HepG2 (cell line): ENCODE data around the gene BCAS1. TPM values are rescaled to one million over a fixed set of nuclear protein-coding genes. Genes with fewer than 3 reads are reported as not detected.
A peak's percentile ranks its signal among the peaks of the same experiment; 100 is the strongest.

Experiments used
- HDAC2 ChIP-seq: sonication (generic); formaldehyde crosslinking; IDR thresholded peaks from 2 replicates; pipeline ENCODE4 v1.4.0; 2020; ENCODE audit warnings: missing genetic modification reagents
- NFIC ChIP-seq: IDR thresholded peaks from 2 replicates; pipeline ENCODE4 v1.6.1; 2012; ENCODE audit warnings: mild to moderate bottlenecking, low read length, inconsistent platforms
- NFKB2 ChIP-seq: sonication (generic); formaldehyde crosslinking; IDR thresholded peaks from 2 replicates; pipeline ENCODE4 v1.4.0; 2020; ENCODE audit warnings: missing genetic modification reagents, borderline replicate concordance
- POLR2A ChIP-seq, 2 experiments: IDR thresholded peaks; 2 replicates each; pipeline ENCODE4 v1.6.1; 2011; ENCODE audit warnings: low read depth in 2 of 2, low read length in 2 of 2, mild to moderate bottlenecking in 1 of 2, moderate library complexity in 1 of 2; ENCODE audit not compliant: insufficient read depth in 1 of 2
- RAD21 ChIP-seq: fragments of 450-650 bp; formaldehyde crosslinking; IDR thresholded peaks from 2 replicates; pipeline ENCODE4 v1.5.0; 2020; ENCODE audit warnings: mild to moderate bottlenecking
- SMAD9 ChIP-seq: sonication (generic); formaldehyde crosslinking; IDR thresholded peaks from 2 replicates; pipeline ENCODE4 v1.5.1; 2020; ENCODE audit warnings: mild to moderate bottlenecking, missing genetic modification reagents
- TOE1 ChIP-seq: sonication (generic); formaldehyde crosslinking; IDR thresholded peaks from 2 replicates; pipeline ENCODE4 v1.4.0; 2020; ENCODE audit warnings: mild to moderate bottlenecking, missing genetic modification reagents
- ZFP36 ChIP-seq: fragments of 150-350 bp; IDR thresholded peaks from 2 replicates; pipeline ENCODE4 v1.6.1; 2018; ENCODE audit warnings: borderline replicate concordance, low read length, low read depth; ENCODE audit not compliant: partially characterized antibody
- ZNF274 ChIP-seq: sonication (generic); formaldehyde crosslinking; IDR thresholded peaks from 2 replicates; pipeline ENCODE4 v1.5.1; 2020; ENCODE audit warnings: mild to moderate bottlenecking, missing genetic modification reagents
- ZNF44 ChIP-seq: sonication (generic); formaldehyde crosslinking; IDR thresholded peaks from 2 replicates; pipeline ENCODE4 v1.5.1; 2020; ENCODE audit warnings: mild to moderate bottlenecking, missing genetic modification reagents
- ZNF501 ChIP-seq: sonication (generic); formaldehyde crosslinking; IDR thresholded peaks from 2 replicates; pipeline ENCODE4 v1.5.1; 2020; ENCODE audit warnings: mild to moderate bottlenecking, moderate library complexity, missing genetic modification reagents
- ZNF737 ChIP-seq: sonication (generic); formaldehyde crosslinking; IDR thresholded peaks from 2 replicates; pipeline ENCODE4 v1.5.0; 2020; ENCODE audit warnings: missing genetic modification reagents, mild to moderate bottlenecking, borderline replicate concordance
- ZNF761 ChIP-seq: sonication (generic); formaldehyde crosslinking; conservative IDR thresholded peaks from 2 replicates; pipeline ENCODE4 v1.4.0; 2020; ENCODE audit warnings: mild to moderate bottlenecking, missing genetic modification reagents
- ZNF766 ChIP-seq: sonication (generic); formaldehyde crosslinking; IDR thresholded peaks from 2 replicates; pipeline ENCODE4 v1.5.0; 2020; ENCODE audit warnings: missing genetic modification reagents, borderline replicate concordance
- ZSCAN25 ChIP-seq: sonication (generic); formaldehyde crosslinking; IDR thresholded peaks from 2 replicates; pipeline ENCODE4 v1.8.0; 2022; ENCODE audit warnings: mild to moderate bottlenecking, missing genetic modification reagents
- polyA plus RNA-seq, 8 experiments: library from polyadenylated mRNA; depleted of rRNA in 3 of 8; stranded (reverse) in 7 of 8; unstranded in 1 of 8; fragments of >200 nt; fragmentation: Illumina TruSeq in 4 of 8; extraction: Trizol in 4 of 8; gene quantifications; 2 replicates each; pipeline versions ENCODE4 v1.2.1 to v1.2.3, GENCODE V29; 2011 to 2016; ENCODE audit warnings: low read depth in 4 of 8, missing spikeins in 1 of 8, mixed read lengths in 1 of 8; ENCODE audit not compliant: insufficient read depth in 1 of 8
- total RNA-seq, 5 experiments: library from RNA; depleted of rRNA; stranded (reverse); fragments of >200 nt; fragmentation: Illumina TruSeq; extraction: Trizol; gene quantifications; 2 replicates each; pipeline ENCODE4 v1.2.3, GENCODE V29; 2016; ENCODE audit warnings: low read depth in 1 of 5
- TF ChIP-seq, protein P1 (sequence below): IDR thresholded peaks from 2 replicates; pipeline ENCODE4 v1.6.1; 2016; ENCODE audit warnings: missing compliant biosample characterization, missing genetic modification reagents, borderline replicate concordance
- TF ChIP-seq, protein P2 (sequence below): IDR thresholded peaks from 2 replicates; pipeline ENCODE4 v1.6.1; 2012; ENCODE audit warnings: low read length, improper control_type of control experiment
- TF ChIP-seq, protein P3 (sequence below): sonication (generic); formaldehyde crosslinking; IDR thresholded peaks from 2 replicates; pipeline ENCODE4 v1.4.0; 2020; ENCODE audit warnings: missing genetic modification reagents, mild to moderate bottlenecking, borderline replicate concordance
- TF ChIP-seq, protein P4 (sequence below), 2 experiments: sonication (generic) in 1 of 2; formaldehyde crosslinking in 1 of 2; IDR thresholded peaks; 2 replicates each; pipeline versions ENCODE4 v1.4.0 to v1.6.1; 2018 to 2020; ENCODE audit warnings: missing genetic modification reagents in 2 of 2, borderline replicate concordance in 1 of 2, low read depth in 1 of 2, mild to moderate bottlenecking in 1 of 2, missing biosample characterization in 1 of 2

The BCAS1 gene
- total and polyA plus RNA-seq, 2 of the 13 experiments (the other 11 are each of a cell fraction or from before 2014, with no cell fraction given) = 0.55 to 0.91 TPM

DNA sequence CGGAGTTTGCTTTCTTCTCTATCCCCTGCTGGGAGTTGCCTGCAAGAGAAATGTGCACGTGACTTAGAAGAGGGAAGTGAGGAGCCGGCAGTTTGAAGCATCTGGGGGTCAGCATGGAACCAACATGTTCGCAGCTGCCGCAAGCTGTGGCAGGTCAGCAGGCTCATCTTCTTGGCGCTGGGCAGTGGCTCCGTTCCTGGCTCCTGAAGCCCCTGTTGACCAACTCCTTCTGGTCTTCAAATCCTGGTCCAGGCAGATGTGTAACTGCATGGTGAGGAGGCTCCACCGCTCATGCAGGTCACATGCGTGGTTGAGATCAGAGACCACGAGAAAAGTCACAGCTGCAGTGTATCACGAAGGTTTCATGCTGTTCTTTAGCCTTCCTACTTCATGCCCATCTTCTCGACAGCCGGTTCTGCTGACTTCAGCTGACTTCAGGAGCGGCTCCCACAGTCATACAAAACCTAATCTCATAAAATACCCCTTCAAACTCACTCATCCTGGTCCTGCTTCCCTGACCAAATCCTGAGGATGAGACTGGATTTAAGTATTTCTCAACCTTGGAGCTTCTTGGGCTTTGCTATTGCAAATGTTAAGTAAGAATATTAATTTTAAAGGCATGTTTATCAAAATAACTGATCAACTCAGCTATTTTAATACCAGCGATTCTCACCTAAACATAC, 44.9 kb upstream of the BCAS1 start (continued):
- 0 out of 2 replicates have a peak, but pooled peaks have one; percentile 59 for TF ChIP-seq ZNF737 (CRISPR knock-in tag)
- 0 out of 2 replicates have a peak, but pooled peaks have one; percentile 17 for TF ChIP-seq RAD21 (CRISPR knock-in tag)
- no peak for TF ChIP-seq NFIC
- peak; percentile 90; the same call in 1 of the 2 replicates for TF ChIP-seq SMAD9
- peak; percentile 74; the same call in 1 of the 2 replicates for TF ChIP-seq ZNF274 (CRISPR knock-in tag)
- 0 out of 2 replicates have a peak, but pooled peaks have one; percentile 35 for TF ChIP-seq TOE1 (CRISPR knock-in tag)
- TF ChIP-seq, protein P1, sequence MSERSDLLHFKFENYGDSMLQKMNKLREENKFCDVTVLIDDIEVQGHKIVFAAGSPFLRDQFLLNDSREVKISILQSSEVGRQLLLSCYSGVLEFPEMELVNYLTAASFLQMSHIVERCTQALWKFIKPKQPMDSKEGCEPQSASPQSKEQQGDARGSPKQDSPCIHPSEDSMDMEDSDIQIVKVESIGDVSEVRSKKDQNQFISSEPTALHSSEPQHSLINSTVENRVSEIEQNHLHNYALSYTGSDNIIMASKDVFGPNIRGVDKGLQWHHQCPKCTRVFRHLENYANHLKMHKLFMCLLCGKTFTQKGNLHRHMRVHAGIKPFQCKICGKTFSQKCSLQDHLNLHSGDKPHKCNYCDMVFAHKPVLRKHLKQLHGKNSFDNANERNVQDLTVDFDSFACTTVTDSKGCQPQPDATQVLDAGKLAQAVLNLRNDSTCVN = peak; percentile 62; the same call in 1 of the 2 replicates
- TF ChIP-seq, protein P2, sequence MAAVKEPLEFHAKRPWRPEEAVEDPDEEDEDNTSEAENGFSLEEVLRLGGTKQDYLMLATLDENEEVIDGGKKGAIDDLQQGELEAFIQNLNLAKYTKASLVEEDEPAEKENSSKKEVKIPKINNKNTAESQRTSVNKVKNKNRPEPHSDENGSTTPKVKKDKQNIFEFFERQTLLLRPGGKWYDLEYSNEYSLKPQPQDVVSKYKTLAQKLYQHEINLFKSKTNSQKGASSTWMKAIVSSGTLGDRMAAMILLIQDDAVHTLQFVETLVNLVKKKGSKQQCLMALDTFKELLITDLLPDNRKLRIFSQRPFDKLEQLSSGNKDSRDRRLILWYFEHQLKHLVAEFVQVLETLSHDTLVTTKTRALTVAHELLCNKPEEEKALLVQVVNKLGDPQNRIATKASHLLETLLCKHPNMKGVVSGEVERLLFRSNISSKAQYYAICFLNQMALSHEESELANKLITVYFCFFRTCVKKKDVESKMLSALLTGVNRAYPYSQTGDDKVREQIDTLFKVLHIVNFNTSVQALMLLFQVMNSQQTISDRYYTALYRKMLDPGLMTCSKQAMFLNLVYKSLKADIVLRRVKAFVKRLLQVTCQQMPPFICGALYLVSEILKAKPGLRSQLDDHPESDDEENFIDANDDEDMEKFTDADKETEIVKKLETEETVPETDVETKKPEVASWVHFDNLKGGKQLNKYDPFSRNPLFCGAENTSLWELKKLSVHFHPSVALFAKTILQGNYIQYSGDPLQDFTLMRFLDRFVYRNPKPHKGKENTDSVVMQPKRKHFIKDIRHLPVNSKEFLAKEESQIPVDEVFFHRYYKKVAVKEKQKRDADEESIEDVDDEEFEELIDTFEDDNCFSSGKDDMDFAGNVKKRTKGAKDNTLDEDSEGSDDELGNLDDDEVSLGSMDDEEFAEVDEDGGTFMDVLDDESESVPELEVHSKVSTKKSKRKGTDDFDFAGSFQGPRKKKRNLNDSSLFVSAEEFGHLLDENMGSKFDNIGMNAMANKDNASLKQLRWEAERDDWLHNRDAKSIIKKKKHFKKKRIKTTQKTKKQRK = no peak
- TF ChIP-seq ZNF501 (CRISPR knock-in tag) = peak; percentile 44; the same call in 1 of the 2 replicates
- TF ChIP-seq NFKB2 (CRISPR knock-in tag) = 0 out of 2 replicates have a peak, but pooled peaks have one; percentile 31
- TF ChIP-seq, protein P3, sequence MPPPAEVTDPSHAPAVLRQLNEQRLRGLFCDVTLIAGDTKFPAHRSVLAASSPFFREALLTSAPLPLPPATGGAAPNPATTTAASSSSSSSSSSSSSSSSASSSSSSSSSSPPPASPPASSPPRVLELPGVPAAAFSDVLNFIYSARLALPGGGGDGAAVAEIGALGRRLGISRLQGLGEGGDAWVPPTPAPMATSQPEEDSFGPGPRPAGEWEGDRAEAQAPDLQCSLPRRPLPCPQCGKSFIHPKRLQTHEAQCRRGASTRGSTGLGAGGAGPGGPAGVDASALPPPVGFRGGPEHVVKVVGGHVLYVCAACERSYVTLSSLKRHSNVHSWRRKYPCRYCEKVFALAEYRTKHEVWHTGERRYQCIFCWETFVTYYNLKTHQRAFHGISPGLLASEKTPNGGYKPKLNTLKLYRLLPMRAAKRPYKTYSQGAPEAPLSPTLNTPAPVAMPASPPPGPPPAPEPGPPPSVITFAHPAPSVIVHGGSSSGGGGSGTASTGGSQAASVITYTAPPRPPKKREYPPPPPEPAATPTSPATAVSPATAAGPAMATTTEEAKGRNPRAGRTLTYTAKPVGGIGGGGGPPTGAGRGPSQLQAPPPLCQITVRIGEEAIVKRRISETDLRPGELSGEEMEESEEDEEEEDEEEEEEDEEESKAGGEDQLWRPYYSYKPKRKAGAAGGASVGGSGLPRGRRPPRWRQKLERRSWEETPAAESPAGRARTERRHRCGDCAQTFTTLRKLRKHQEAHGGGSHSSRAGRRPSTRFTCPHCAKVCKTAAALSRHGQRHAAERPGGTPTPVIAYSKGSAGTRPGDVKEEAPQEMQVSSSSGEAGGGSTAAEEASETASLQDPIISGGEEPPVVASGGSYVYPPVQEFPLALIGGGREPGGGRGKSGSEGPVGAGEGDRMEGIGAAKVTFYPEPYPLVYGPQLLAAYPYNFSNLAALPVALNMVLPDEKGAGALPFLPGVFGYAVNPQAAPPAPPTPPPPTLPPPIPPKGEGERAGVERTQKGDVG (CRISPR knock-in tag) = peak; percentile 86; the same call in 1 of the 2 replicates
- TF ChIP-seq ZNF44 (CRISPR knock-in tag) = peak; percentile 59; the same call in 1 of the 2 replicates
- TF ChIP-seq ZFP36 = peak; percentile 3
- TF ChIP-seq, protein P4, sequence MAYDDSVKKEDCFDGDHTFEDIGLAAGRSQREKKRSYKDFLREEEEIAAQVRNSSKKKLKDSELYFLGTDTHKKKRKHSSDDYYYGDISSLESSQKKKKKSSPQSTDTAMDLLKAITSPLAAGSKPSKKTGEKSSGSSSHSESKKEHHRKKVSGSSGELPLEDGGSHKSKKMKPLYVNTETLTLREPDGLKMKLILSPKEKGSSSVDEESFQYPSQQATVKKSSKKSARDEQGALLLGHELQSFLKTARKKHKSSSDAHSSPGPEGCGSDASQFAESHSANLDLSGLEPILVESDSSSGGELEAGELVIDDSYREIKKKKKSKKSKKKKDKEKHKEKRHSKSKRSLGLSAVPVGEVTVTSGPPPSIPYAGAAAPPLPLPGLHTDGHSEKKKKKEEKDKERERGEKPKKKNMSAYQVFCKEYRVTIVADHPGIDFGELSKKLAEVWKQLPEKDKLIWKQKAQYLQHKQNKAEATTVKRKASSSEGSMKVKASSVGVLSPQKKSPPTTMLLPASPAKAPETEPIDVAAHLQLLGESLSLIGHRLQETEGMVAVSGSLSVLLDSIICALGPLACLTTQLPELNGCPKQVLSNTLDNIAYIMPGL (CRISPR knock-in tag; IDR thresholded peaks at IDR 0.05; ENCODE audit: borderline replicate concordance in 1 of 2, low read depth in 1 of 2) = peak in 1 of 2 experiments; percentile 28; a peak in 1 of 4 replicates
- peak; percentile 3; the same call in 1 of the 2 replicates for TF ChIP-seq ZNF761
- TF ChIP-seq ZNF766 = no peak
- peak; percentile 66 for TF ChIP-seq ZSCAN25 (CRISPR knock-in tag)
- no peak for TF ChIP-seq POLR2A (IDR thresholded peaks at IDR 0.05; ENCODE audit: insufficient read depth in 1 of 2, low read depth in 2 of 2, low read length in 2 of 2)
- TF ChIP-seq HDAC2 (CRISPR knock-in tag) = peak; percentile 12; the same call in 1 of the 2 replicates
